ENCODE measurements around the gene PRKCA.

DNA sequence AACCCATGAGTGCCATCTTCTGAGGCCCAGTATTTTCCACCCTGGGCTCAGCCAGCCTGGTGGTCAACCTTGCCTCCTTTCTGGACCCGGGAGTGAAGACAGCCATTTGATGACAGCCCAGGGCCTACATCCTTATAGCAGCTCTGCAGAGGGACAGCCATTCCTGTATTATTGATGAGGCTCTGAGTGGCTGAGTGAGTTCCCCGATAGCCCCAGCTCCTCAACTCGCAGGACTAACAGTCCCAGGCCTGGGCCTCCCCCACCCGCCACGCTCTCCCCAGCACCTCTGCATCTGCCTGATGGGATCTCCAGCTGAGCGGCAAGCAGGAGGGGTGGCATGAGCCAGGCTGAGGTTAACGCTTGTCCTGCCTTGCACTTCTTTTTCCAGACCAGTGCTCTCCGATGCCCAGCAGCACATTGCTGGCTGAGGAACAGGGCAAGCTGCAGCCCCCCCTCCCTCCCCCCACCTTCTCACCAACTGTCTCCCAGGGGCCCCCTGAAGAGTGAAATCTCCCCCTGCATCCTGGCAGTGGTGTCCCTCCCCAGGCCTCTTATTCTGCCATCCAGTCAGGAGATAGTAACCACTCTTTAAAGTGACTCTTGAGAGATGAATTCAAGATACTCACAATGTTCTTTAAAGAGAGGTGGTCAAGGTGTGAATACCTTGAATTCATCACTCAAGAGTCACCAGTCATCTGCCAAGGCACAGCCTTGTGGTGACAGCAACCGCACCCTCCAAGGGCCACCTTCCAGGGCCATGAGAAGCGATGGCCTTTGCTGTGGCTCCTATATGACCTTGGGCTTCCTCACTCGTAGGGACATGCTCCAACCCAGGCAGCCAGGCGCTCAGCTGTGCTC lies 556.0 kb downstream of the PRKCA start:
- TF ChIP-seq POLR2A (IDR thresholded peaks at IDR 0.05; ENCODE audit: low read depth, low read length) (no peak), POLR2AphosphoS5 (IDR thresholded peaks at IDR 0.05; ENCODE audit: low read depth, low read length) (no peak), TAF1 (IDR thresholded peaks at IDR 0.05; ENCODE audit: borderline replicate concordance, low read depth, low read length) (no peak)
